ENCODE data around the gene COBL. TPM values are rescaled to one million over a fixed set of nuclear protein-coding genes. Genes with fewer than 3 reads are reported as not detected.

The COBL gene
- total and polyA plus RNA-seq, 2 of the 8 experiments (the other 6 are each of a cell fraction or from before 2014, with no cell fraction given), result 13.8 to 40.4 TPM

- Histone ChIP-seq H2BK5ac (ENCODE audit: low read depth, low read length) (no peak overlapping the region), H3K9ac (replicated peaks in 1 of 4; ENCODE audit: extremely low read depth in 1 of 4, low read depth in 3 of 4, low read length in 3 of 4) (no peak overlapping the region), H3K27ac (ENCODE audit: low read depth, low read length) (no peak overlapping the region), H2BK20ac (ENCODE audit: low read length) (no peak overlapping the region), H2AFZ (ENCODE audit: low read length) (no peak overlapping the region), H3K79me2 (ENCODE audit: control insufficient read depth in 1 of 2, insufficient read depth in 2 of 2, low read length in 2 of 2) (no peaks in the 10 kb centered on the region), H3K36me3 (ENCODE audit: control insufficient read depth in 2 of 4, insufficient read depth in 4 of 4, low read length in 3 of 4) (no peaks in the 10 kb centered on the region), H2BK12ac (ENCODE audit: low read depth, low read length) (no peak overlapping the region), H4K5ac (ENCODE audit: insufficient read length, low read depth, low read length) (no peak overlapping the region), H3K14ac (ENCODE audit: insufficient read length) (no peak overlapping the region), H4K8ac (ENCODE audit: extremely low read depth, insufficient read depth, low read length) (no peak overlapping the region), H3K4me3 (ENCODE audit: extremely low read depth in 1 of 4, insufficient read depth in 2 of 4, low read depth in 3 of 4, low read length in 4 of 4) (no peak overlapping the region), H3K56ac (replicated peaks; ENCODE audit: insufficient read length, low read depth, low read length) (no peak overlapping the region), H3K23me2 (ENCODE audit: low read depth, low read length) (peaks cover 9% of the 10 kb centered on the region; the same call in 1 of the 2 replicates), H3K79me1 (ENCODE audit: low read depth, low read length) (no peaks in the 10 kb centered on the region), H3K23ac (ENCODE audit: insufficient read length) (no peak overlapping the region), H4K20me1 (replicated peaks in 1 of 2; ENCODE audit: control insufficient read depth in 1 of 2, insufficient read depth in 2 of 2, low read length in 2 of 2) (peaks cover 0 to 6% of the 10 kb centered on the region in 2 experiments), H3K18ac (ENCODE audit: extremely low read depth, low read length) (no peak overlapping the region), H3K4me1 (replicated peaks in 1 of 4; ENCODE audit: control insufficient read depth in 3 of 4, insufficient read depth in 4 of 4, low read length in 3 of 4) (peaks cover 0 to 5% (median 0%) of the 10 kb centered on the region in 4 experiments; a peak in 4 of 7 replicates), H2BK15ac (ENCODE audit: low read length) (0 out of 2 replicates have a peak overlapping the region, but pooled peaks have one; percentile 49), H4K91ac (replicated peaks; ENCODE audit: insufficient read length, low read length) (no peak overlapping the region), H3K4ac (replicated peaks; ENCODE audit: insufficient read length, low read depth, low read length) (no peak overlapping the region), H3K27me3 (replicated peaks in 1 of 4; ENCODE audit: control insufficient read depth in 3 of 4, extremely low read depth in 1 of 4, insufficient read depth in 3 of 4, low read length in 3 of 4) (no peaks in the 10 kb centered on the region), H3K9me3 (ENCODE audit: insufficient read depth in 2 of 2, low read depth in 1 of 2, low read length in 1 of 2) (no peaks in the 10 kb centered on the region), H3K4me2 (ENCODE audit: insufficient read depth in 1 of 2, low read depth in 2 of 2, low read length in 2 of 2) (no peak overlapping the region), H2BK120ac (replicated peaks; ENCODE audit: low read depth, low read length) (no peak overlapping the region), H2AK5ac (ENCODE audit: low read depth, low read length) (no peak overlapping the region)
- ChIA-PET POLR2A (ENCODE audit: partially characterized antibody) (interaction anchor here (5.8 kb wide), 1 partner anchor 31 kb away, joined by 40 read pairs; no protein-coding TSS in a partner anchor), CTCF (ENCODE audit: partially characterized antibody) (interaction anchor here (0.5 to 8.9 kb wide), 10 partner anchors 9 to 217 kb away, joined by 3 to 109 read pairs (median 3); no protein-coding TSS in a partner anchor)
- DNase-seq (ENCODE audit: low read depth in 1 of 2, low spot score in 2 of 2) (no peak), FAIRE-seq (no peak)
- 90% methylated on average over 6 of the region's 6 CpGs; no CpG with 5 or more reads in 1 of the 2 experiments for WGBS, 2 experiments (ENCODE audit: extremely low coverage in 1 of 2, insufficient coverage in 1 of 2, insufficient read length in 1 of 2, insufficient replicate concordance in 2 of 2, low coverage in 1 of 2, low lambda C conversion rate in 2 of 2, missing lambda C conversion rate in 1 of 2)
- no peak for TF ChIP-seq RFX5 (IDR thresholded peaks at IDR 0.05; ENCODE audit: borderline replicate concordance, low read depth, low read length)
- TF ChIP-seq CREB1 (IDR thresholded peaks at IDR 0.05), result no peak
- no peak for TF ChIP-seq EGR1 (IDR thresholded peaks at IDR 0.05; ENCODE audit: borderline replicate concordance, low read depth, low read length)
- no peak for TF ChIP-seq SUZ12 (IDR thresholded peaks at IDR 0.05; ENCODE audit: low read length)
- TF ChIP-seq POU5F1 (IDR thresholded peaks at IDR 0.05; ENCODE audit: low read depth, low read length), result no peak
Measured at GRCh38 chr7:51357821-51358220, 41.2 kb upstream of the COBL start.
